Left colon (tissue), 2 donors: ENCODE data around the gene CDC73. TPM values are rescaled to one million over a fixed set of nuclear protein-coding genes. Genes with fewer than 3 reads are reported as not detected.
A peak's percentile ranks its signal among the peaks of the same experiment; 100 is the strongest.

Experiments
- ATAC-seq: fragments of 200-7000 bp; cut with Tn5 transposase; one replicate; pipeline ENCODE4 v1.9.1; 2020; ENCODE audit warnings: mild to moderate bottlenecking, moderate library complexity
- DNase-seq, 2 donors: peaks; one replicate each; pipeline ENCODE4 v3.0.0-alpha.2; 2020
- intact Hi-C, 2 donors: fragments of 100-400 bp; cut with DNase I in 1 of 2; cut with micrococcal nuclease in 1 of 2; formaldehyde crosslinking; loops; one replicate each; pipeline versions ENCODE4 v1.11.2 to v1.14.0; 2022; cut with DNase I, micrococcal nuclease
- long read RNA-seq: library from polyadenylated mRNA; unstranded; transcript quantifications from one replicate; pipeline ENCODE4 v2.0.0, GENCODE V29; 2021
- total RNA-seq, 2 donors: library from RNA; stranded (reverse); fragmentation: NEBNext Ultra II Directional; extraction: Animal tissue kit (Norgen Biotek cat#: 25700); gene quantifications; one replicate each; pipeline ENCODE4 v1.2.1, GENCODE V29; 2021
- donor health status: DM: no; HTN: no; CAD: no.
- donor health status: DM: yes; HTN: yes; CAD: no.

The CDC73 gene
- 10 to 100 TPM; 44.8 to 46.2 TPM for total RNA-seq
- long read RNA-seq, full-length matches to known transcripts = 55 of 75 reads
- long read RNA-seq, partial matches to known transcripts = 17 of 75 reads
- long read RNA-seq, other reads (novel, unspliced or antisense) = 3 of 75 reads

DNA sequence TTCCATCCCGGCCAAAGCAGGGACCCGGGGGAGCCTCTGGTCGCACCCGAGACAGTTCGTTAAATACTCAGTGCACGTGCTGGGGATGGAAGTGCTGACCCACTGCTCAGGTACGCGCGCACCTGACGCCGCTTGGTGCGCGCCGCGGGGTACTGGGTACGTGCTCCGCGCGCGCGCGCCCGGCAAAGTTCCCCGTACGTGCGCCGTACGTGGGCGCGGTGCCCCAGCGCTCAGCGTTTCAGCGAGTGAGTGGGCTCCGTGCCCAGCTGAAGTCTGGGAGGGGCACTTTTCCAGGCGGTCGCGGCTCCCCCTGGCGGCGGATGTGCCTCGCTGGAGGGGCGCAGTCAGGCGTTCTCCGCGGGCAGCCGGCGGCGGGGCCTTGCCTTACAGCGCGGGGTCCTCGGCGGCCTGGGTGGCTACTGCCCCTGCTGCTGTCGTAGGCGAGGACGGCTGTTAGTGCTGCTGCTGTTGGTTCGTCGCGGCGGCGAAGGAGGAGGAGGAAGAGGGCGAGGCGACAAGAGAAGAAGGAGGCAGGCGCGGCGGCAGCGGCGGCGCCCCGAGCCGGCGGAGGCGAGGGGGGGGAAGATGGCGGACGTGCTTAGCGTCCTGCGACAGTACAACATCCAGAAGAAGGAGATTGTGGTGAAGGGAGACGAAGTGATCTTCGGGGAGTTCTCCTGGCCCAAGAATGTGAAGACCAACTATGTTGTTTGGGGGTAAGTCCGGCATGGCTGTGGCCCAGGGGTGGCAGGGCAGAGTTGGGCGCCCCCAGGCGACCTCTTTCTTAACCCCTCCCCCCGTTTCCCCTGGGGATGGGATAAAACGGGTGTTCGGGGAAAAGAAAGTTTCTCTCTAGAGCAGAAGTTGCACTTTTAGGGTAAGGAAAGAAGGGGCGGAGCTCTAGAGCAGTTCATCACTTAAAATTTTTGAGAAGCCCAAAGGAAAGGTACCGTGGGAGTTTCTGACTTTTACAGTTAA lies at the start of gene CDC73:
Gene CDC73 (plus strand): TSS at position 416 of the 978 bp plus-strand sequence. CDS start 170 bp downstream, at position 586.
- DNase-seq = peak; percentile 97 to 99
- intact Hi-C loops = loop anchor here in 1 of 2 donors (5.0 to 10.0 kb wide), 2 partner anchors 60 to 317 kb away; partner anchors contain the start of gene RGS2
- ATAC-seq = peak; percentile 97

DNA sequence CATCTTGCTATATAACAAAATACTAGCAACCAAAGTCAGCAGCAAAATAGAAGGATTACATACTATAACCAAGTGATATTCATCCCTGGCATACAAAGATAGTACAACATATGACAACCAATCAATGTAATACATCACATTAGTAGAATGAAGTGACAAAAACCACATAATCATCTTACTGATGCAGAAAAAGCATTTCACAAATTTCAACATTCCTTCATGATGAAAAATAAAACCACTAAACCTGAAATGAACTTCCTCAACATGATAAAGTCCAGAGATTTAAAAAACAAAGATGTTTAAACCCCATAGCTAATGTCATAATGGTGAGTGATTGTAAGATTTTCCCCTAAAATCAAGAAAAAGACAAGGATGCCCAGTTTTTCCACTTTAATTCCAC lies 43.8 kb upstream of the CDC73 start:
- intact Hi-C loops = no loop called here
- no peak for ATAC-seq
- no peak for DNase-seq

DNA sequence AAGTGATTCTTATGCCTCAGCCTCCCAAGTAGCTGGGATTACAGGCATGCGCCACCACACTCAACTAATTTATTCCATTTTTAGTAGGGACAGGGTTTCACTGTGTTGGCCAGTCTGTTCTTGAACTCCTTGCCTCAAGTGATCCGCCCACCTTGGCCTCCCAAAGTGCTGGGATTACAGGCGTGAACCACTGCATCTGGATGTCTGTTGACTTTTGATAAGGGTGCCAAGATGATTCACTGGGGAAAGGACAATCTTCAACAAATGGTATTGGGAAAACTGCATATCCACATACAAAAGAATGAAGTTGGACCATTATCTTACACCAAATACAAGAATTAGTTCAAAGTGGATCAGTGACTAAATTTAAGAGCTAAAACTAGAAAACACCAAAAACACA lies 42.6 kb upstream of the CDC73 start:
- no peak for ATAC-seq
- intact Hi-C loops = no loop called here
- no peak for DNase-seq

DNA sequence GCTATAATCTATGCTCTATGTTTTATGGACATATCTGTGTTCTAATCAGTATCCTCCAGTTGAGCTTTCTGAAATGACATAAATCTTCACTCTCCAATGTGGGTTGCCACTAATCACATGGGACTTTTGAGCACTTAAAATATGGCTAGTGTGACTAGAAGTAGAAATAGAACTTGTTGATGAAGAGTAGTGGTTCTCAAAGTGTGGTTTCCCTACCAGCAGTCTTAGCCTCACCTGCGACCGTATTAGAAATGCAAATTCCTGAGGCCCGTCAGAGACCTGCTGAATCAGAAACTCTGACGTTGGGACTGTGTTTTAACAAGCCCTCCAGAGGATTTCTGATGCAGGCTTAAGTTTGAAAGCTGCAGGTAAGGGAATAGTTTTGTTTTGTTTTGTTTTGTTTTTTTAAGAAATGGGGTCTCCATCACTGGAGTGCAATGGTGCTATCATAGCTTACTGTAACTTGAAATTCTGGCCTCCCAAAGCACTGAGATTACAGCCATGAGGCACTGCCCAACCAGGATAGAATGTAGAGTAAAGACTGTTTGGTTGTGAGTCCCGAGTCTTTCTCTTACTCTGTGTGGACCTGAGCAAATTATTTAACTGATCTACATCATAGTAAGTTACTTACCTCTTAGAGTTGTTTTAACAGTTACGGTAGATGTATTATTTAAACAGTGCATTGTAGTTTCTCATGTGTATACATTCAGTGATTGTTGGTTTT lies 38.3 kb upstream of the CDC73 start:
- no peak for DNase-seq
- intact Hi-C loops = no loop called here

DNA sequence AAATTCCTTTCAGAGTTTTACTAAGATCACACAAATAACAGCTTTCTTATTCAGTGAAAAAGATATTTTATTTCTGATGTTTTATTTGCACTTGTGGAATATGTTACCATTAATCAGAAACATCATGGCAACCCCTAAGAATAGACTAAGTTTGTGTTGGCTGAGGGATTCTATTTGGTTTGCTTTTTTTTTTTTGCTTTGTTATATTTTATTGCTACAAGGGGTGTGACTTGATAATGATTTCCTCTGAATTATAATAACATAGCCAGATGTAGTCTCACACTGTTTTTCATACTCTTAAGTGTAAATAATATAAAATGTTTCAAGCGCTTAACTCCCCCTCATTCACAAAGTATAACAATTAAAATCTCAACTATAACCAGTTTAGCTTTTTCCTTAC lies 36.6 kb upstream of the CDC73 start:
- ATAC-seq (no peak), DNase-seq (no peak)
- intact Hi-C loops = no loop called here

More for the DNA sequence above, 38.3 kb upstream of the CDC73 start:
- ATAC-seq = no peak

DNA sequence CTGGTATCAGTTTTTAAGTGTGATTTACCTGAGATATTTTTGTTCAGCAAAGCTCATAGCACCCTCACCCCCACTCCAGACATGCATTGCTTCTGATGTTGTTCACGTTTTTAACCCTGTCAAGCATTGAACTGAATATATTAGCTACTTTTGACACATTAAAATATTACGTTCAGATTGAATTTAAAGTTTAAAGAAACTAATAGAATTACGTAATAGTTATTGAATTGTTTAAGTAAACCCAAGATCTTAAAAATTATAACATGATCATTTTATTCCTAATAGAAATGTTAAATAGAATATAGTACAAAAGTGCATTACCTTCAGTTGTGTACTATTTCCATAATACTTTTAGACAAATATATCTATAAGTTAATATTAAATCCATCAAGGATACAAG lies 35.5 kb upstream of the CDC73 start:
- DNase-seq = no peak
- no peak for ATAC-seq
- intact Hi-C loops = no loop called here

DNA sequence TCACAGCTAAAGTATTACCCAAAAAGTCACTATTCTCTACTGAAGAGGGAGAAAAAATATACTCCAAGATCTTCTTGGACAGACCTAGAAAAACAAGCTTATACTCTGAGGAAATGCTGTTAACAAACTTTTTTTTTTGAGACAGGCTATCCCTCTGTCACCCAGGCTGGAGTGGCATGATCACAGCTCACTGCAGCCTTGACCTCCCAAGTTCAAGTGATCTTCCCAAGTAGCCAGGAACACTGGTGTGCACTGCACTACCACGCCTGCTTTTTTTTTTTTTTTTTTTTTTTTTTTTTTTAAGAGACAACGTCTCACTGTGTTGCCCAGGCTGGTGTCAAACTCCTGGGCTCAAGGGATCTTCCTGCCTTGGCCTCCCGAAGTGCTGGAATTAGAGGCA lies 33.9 kb upstream of the CDC73 start:
- DNase-seq (no peak), ATAC-seq (no peak)
- intact Hi-C loops = no loop called here

DNA sequence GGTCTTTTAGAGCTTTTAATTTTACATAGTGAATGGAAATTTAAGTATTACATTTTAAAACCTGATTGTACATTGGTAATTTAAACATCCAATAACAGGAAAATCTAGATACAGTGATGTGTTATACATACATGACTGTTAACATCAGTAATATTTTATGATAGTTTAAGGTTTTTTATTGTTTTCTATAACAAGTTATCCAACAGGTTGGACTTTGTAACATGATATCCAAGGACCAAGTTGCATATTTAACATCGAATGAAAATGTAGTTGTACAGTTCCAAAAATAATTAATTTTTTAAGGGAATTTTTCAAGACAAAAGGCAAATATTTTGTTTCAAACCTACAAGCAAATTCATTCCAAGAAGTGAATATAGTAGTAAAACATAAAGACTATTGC lies 31.0 kb upstream of the CDC73 start:
- intact Hi-C loops = no loop called here
- ATAC-seq (no peak), DNase-seq (no peak)

DNA sequence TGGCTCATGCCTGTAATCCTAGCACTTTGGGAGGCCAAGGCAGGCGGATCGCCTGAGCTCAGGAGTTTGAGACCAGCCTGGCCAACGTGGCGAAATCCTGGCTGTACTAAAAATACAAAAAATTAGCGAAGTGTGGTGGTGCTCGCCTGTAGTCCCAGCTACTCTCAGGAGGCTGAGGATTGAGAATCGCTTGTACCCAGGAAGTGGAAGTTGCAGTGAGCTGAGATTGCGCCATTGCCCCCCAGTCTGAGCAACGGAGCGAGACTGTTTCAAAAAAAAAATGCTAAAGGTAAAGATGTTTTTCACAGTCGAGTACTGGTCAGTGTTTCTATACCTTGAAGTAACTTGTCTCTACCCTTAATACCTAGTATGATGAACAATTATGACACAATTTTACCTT lies 27.7 kb upstream of the CDC73 start:
- DNase-seq (no peak), ATAC-seq (no peak)
- intact Hi-C loops = no loop called here

DNA sequence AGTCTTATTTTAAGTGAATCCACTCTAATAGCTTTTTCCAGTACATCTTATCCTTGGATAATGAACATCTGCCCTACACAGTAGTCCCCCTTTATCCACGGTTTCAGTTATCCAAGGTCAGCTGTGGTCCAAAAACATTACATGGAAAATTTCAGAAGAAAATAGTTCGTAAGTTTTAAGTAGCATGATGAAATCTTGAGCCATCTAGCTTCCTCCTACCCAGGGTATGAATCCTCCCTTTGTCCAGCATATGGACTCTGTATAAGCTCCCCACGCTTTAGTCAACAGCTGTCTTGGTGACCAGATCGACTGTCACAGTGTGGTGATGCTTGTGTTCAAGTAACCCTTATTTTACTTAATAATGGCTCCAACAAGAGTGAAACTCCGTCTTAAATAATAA lies 19.2 kb upstream of the CDC73 start:
- no peak for DNase-seq
- ATAC-seq = no peak
- intact Hi-C loops = no loop called here

DNA sequence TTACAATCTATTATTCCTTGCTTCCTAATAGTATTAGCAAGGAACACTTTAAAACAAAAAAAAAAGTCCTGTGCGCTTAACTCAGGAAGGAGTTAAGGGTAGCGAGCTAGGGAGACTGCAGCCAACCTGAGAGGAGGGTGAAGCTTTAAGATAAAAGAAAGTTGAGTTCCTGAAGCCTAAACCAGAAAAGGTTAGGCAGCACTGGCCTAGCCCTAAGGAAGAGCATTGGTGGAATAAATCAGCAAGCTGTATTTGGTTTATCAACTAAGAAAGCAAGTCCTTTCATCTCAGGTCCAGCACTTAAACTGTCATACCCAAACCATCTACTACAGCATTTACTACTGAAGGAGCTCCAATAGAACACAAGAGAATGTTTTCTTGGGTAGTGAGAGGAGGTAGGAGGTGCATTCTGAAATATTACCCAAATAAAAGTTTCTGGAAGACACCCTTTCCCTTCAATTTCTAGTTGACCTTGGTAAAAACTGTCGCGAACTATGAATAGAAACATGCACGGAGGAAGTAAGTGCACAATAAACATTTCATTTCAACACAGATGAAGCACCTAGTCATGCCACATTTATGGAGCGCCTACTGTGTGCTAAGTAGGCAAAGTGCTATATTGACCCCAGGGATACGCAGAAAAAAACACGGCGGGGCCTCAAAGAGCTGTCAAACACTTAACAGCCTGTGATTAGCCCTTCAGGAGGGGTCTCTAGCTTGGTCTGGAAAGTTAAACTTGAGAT lies 17.9 kb upstream of the CDC73 start:
- ATAC-seq (no peak), DNase-seq (no peak)
- intact Hi-C loops = no loop called here

DNA sequence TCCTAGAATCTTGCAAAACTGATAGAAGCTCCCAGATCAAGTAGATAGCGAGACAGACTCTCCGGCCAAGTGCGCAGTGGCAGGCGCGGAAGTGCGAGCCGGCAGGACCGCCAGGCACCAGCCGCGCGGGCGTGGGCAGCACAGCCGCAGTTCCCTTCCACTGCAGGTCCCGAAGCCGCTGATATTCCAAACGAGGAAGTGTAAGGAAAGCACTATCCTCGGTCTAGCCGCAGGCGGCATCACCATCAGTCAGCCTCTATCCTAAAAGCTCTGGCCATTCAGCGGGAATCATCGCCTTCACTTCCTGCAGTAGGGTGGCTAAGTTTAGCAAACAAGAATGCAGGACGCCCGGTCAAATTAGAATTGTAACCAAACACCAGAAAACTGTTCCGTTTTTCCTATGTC lies 17.3 kb upstream of the CDC73 start:
- DNase-seq (peak; percentile 50 to 63), ATAC-seq (peak; percentile 71)
- intact Hi-C loops = no loop called here

DNA sequence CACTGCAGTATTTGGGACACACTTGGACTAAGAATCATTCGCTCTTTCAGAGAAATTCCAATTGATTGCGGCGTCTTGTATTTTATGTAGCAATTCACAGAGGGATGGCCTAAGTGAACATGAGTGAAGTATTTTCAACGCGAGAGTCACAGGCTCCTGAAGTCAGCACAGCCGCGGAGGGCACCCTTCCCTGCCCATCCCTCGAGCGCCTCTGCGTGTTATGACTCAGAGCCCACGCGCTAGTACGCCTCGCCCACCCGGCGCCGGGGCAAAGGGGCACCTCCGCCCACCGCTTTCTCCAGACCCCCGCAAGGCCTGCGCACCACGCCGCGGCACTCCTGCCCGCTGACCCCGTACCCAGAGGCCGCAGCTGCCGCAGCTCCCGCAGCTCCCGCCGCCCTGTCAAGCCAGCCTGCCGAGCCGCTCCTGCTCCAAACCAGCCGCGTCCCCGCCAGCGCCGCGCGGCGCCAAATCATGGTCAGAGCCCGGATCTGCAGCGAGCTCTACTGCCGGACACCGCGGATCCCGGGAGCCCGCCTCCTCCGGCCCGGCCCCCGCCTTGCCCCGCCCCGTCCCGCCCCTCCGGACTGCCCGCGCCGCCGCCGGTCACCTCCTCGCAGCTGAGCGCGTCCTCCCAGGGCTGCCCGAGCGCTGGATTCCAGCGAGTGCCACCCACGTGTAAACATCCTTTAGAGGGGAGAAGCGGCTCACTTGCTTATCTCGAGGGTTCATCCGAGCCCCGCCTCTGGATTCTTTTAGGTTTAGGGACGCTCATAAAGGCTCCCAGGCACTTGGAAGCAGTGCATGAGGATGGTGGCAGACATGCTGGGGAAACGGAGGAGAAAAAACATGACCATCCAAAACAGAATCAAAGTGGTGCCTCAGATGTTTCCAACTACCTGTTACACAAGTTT lies 16.7 kb upstream of the CDC73 start, which contains the start of gene GLRX2:
Gene GLRX2 (minus strand): TSS at position 508 of the 914 bp plus-strand sequence. CDS start 32 bp downstream, at position 476.
- DNase-seq (peak; percentile 88 to 89), ATAC-seq (peak; percentile 95)
- intact Hi-C loops = no loop called here

DNA sequence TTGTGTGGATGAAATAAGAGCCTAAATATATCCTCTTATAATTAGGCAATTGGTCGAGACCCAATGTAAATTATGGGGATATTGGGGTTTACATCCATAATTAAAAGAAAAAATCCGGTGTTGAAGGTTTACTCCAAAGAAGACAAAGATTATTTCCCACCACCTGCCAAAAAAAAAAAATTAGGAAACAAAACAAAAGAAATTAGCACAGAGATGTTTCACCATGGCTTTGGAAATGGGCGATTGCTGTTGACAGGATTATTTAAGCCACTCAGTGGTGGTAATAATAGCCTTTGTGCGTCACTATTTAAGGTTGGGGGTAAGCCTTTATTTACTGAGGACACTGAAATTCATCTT lies 16.0 kb upstream of the CDC73 start:
- DNase-seq = no peak
- intact Hi-C loops = no loop called here

DNA sequence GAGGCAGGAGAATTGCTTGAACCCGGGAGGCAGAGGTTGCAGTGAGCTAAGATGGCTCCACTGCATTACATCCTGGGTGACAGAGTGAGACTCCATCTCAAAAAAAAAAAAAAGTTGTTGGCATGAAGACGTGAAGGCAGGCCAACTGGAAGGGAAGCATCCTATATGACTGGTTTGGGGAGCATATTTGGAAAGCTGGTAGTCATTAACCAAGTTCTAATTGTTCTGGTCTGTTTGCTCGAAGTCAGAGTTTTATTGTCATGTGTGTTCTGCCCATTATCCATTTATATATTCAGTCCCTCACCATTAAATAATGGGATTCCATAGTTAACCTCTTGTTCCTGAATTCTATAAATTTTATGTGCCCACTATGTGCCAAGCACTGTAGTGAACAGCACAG lies 13.4 kb upstream of the CDC73 start:
- intact Hi-C loops = no loop called here
- DNase-seq = no peak
- no peak for ATAC-seq

More for the DNA sequence above, 16.0 kb upstream of the CDC73 start:
- no peak for ATAC-seq

DNA sequence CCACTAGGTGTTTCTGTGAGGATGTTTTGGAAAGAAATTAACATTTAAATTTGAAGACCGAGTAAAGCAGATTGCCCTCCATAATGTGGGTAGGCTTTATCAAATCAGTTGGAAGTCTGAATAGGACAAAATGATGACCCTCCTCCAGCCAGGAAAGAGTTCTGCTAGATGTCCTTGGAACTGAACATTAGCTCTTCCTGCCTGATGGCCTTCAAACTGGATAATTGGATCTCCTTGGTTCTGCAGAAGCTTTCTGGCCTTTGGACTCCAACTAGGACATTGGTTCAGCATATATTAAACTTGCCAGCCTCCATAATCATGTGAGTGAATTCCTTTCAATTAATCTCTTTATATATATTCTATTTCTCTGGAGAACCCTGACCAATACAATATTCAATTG lies 12.2 kb upstream of the CDC73 start:
- DNase-seq = no peak
- ATAC-seq = no peak
- intact Hi-C loops = no loop called here

DNA sequence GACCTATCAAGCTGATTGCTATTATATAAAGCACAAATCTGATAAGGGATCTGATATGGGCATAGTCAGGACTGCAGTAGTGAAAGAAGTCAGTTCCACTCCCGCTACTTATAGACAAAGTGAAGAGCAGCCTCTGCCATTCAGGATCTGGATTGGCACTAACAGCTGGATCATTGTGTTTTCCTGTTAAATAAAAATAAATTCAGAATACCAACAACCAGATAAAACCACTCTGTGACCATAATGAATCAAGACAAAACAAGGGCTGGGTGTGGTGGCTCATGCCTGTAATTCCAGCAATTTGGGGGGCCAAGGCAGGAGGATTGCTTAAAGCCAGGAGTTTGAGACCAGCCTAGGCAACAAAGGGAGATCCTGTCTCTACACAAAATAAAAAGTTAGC lies 11.6 kb upstream of the CDC73 start:
- intact Hi-C loops = no loop called here
- ATAC-seq = no peak

DNA sequence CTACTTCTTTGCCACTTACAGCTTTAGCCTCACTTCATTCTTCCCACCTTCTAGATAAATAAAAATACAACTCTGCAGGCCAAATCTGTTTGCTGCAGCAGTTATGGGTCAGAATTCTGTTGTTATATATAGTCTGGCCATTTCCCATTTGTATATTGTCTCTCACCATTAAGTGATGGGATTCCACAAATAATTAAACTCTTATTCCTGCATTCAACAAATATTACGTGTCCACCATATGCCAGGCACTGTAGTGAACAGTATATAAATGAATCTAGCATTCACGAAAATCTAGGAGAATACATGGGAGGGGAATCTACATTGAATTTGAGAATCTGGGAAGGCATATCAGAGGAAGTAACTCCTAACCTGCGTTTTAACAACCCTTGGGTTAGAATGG lies 11.0 kb upstream of the CDC73 start:
- DNase-seq (no peak), ATAC-seq (no peak)
- intact Hi-C loops = no loop called here

More for the DNA sequence above, 11.6 kb upstream of the CDC73 start:
- no peak for DNase-seq
